ENCODE data around the gene AZIN2.
"Not testable (repeated sequence)": the region's sequence is repeated elsewhere in the genome, so short reads cannot be mapped to it uniquely, and the experiment has no call there.

AZIN2 gene

DNA sequence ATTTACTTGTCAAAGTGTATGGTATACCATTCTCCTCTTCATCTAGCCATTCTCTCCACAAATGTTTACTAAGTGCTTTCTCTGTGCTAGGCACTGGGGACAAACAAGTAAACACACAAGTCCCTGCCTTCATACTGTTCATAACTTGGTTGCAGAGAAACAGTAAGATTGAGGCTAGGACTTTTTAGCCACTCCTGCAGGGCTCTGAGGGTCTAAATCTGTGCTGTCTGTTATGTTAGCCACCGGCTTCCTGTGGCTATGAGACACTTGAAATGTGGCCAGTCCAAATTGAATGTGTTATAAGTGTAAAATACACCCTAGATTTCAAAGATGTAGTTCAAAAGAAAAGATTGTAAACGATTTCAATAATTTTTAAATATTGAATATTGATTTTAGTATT, 50.2 kb downstream of the AZIN2 start:
- DNase-seq: no peak

DNA sequence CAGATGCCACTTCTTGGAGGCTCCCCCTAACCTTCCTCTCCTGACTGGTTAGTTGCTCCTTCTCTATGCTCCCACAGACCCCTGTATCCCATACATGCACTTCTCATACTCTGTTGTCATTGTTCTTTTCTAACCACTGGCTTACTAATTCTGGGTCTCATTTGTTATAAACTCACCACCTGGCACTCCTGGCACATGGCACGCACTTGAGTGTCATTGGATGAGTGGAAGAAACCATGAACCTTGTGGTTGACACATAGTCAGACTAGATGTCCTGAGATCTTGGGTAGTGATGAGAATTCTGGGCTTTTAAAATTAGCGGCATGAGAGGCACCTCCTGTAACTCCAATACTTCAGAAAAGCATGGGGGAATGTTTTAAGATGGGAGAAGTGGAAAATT, 51.6 kb downstream of the AZIN2 start:
- no peak for DNase-seq

DNA sequence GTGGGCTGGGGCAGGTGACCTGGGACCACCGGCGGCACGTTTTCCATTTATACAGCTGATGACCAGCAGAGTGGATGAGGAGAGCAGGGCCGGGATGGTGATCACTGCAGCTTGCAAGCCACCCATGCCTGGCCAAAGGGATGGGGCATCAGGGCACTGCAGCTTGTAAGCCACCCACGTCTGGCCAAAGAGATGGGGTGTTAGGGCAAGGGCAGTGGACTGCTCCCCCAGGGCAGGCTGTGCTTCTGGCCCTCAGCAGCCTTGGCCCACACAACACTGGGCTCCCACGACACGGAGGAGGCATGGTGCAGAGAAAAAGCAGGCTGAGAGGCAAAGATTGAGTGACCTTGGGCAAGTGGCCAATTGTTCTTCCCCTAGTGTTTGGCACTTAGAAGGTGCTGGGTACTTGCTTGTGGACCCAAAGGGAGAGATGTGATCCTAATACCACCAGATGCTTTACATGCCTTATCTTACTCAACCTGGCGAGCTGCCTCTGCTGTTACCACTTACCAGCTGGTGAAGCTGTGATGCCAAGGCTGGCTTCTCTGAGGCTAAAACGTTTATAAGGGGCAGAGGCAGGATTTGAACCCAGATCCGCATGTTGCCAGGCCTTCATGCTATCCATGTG, 52.6 kb downstream of the AZIN2 start:
- DNase-seq: no peak

DNA sequence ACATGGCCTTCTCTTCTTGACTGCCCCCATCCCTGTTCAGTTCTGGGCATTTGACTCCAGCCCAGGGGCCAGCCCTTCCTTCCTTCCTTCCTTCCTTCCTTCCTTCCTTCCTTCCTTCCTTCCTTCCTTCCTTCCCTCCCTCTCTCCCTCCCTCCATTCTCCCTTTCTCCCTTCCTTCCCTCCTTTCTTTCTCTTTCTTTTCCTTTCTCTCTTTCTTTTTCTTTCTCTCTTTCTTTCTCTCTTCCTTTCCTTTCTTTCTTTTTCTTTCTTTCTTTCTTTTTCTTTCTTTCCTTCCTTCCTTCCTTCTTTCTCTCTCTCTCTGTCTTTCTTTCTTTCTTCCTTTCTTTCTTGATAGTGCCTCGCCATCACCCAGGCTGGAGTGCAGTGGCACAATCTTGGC, 55.1 kb downstream of the AZIN2 start:
- not testable (repeated sequence) for DNase-seq

DNA sequence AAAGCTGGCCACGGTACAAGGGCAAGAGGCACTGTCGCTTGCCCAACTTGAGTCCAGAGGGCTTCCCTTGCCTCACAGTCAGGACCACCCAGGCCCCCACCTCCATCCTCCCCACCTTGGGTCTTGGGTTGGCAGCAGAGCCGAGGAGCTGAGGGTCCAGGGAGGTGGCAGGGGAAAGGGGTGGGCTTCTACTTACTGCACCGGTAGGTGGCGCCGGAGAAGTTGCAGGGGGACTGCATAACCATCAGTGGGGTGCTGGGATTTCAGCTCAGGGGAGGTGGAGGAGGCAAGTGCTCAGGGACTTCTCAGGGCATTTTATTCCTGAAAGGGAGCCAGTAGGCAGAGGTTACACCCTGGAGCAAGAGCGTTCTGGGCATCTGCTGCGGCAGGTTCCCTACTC, 56.8 kb downstream of the AZIN2 start:
- DNase-seq: peak; percentile 40

DNA sequence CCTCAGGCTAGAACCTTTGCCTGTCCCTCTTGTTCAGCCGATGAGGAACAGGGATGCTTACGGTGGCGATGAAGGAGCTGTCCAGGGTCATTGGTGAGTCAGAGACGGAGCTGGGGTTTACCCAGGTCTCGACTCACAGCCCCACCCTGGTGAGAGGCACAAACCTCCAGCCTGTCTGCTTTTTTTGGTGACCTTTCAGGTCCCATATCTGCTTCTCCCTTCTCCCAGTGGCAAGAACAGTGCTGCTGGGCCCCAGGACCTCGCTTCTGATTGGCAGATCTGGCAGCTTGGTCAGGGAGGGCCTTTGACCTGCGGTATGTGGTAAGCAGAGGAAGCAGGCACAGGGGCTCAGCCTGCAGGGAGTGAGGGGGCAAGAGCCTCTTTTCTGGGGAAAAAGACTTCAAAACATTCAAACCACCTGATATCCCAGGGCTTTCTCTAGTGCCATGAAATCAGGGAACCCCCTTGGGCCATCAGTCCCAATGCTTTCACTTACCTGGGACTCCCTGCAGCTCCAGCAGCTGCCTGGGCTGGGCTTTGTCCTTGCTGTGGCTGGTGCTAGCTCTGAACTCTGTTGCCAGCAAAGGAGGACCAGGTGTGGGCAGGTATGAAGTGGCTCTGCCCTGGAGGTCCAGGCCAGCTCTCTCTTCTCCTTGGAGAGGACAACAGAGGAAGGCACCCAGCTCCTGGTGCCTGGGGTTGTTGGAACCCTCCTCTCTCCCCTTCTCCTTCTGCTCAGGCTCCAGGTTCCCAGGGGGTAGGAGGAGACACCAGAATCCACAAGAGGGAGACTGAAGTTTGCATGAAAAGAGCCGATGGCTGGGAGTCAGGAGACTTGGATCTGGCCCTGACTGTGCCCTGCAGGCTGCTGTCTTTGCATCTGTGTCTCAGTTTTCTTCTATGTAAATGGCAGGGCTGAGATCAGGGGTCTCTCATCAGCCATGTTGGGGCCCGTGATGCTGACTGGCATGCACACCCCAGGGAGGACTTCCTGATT, 59.5 kb downstream of the AZIN2 start:
- no peak for DNase-seq

DNA sequence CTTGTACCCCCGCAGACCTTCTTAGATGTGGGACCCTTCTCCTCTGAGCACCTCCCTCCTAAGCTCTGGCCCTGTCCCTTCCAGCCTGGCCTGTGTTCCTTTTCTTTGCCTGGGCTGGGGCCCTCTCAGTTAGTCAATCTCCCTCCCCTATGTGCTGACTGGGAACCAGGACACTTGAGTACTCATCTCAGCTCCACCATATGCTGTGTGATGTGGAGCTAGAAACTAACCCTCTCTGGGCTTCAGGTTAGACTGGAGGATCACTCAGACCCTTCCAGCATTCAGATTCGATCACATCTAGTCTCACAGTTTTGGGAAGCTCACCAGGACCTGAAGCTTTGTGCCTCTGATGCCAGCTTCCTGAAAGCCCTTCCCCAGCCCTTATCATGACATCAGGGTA, 60.3 kb downstream of the AZIN2 start:
- DNase-seq: no peak

DNA sequence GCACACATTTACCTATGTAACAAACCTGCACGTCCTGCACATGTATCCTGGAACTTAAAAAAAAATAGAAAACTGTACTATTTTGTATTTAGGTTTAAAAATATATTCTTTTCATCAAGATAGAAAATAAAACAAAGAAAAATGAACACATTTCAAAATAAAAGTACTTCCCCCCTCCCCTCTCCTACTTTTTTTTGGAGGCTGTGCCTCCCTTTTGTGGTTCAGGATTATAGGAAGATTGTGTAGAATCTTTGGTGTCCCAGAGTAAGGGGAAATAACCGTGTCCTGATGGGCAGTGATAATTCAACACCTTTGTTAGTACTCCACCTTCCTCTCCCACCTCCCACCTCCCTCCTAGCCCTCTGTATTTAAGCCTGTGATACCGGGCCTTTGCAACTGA, 60.8 kb downstream of the AZIN2 start:
- DNase-seq: no peak

DNA sequence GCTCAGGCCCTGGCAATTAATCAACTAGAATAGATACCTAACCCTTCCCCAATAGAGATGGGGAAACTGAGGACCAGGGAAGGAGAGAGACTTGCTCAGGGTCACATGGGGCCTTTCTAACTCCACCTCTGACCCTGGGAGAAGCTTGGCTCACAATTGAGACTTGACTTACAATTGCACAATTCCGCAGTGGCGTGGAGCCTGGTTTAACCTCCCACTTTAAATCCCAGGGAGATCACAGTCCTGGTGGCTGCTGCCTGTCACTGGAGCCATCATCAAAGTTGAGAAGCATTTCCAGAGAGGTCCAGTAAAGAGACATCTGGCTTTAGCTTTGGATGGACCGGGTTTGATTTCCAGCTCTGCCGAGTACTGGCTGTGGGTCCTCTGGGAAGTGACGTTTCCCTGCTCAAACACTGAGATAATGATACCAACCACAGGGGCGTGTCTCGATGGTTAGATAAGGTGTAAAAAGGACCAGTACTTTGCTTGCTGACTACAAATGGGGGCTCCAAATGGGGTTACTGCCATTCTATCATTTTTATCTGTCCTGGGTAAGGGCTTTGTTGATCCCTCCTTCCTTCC, 61.6 kb downstream of the AZIN2 start:
- DNase-seq: no peak

DNA sequence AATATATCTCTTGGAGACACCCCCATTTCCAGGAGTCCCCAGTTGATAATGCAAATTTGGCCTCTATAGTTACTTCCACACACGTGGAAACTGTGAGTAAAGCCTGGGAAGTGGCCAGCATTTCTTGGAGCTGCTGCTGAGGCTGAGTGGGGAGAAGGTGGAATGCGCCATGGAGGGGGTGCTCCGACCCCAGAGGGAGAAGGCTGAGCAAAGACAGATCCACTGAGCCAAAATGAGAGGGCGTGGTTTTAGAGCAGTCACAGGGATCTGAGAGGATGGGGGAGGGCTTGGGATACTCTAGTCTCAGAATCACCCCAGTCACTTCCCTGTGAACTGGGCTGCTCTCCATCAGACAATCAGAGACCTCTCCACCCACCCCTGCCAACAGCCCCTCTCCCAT, 62.2 kb downstream of the AZIN2 start:
- DNase-seq: no peak

DNA sequence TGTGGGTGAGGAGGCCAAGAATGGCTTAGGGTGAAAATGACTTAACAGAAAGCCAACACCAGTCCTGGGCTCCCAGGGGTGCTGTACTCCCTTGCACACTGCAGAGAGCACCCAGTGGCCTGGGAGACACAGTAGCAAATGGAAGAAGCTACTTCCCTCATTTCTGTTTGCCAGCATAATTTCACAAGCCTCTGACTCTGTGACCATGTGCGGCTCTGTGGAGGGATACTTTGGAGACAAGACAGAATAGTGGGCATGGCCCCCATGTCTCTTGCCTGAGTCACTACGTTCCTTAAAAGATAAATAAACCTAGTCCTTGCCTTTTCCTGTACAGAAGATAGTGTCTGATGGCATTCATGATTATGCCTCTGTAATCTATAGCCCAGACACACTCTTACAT, 62.7 kb downstream of the AZIN2 start:
- no peak for DNase-seq

DNA sequence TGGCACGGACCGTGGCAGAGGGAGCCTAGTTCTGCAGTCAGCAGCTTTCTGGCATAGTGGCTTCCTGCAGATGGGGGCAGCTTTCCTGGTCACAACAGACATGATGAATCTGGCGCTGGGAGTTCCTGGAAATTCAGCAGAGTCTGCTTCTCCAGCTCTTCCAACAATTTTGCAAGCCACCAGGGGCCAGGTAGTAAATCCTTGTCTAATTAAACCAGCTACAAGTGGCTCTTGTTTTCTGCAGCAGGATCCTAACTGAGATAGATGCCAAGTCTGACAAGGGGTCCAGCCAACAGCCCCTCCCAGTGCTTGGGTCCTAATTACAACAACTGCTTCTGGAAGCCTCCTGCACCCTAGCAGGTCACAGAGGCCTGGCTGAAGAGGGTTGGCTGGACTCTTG, 65.0 kb downstream of the AZIN2 start:
- DNase-seq: no peak

DNA sequence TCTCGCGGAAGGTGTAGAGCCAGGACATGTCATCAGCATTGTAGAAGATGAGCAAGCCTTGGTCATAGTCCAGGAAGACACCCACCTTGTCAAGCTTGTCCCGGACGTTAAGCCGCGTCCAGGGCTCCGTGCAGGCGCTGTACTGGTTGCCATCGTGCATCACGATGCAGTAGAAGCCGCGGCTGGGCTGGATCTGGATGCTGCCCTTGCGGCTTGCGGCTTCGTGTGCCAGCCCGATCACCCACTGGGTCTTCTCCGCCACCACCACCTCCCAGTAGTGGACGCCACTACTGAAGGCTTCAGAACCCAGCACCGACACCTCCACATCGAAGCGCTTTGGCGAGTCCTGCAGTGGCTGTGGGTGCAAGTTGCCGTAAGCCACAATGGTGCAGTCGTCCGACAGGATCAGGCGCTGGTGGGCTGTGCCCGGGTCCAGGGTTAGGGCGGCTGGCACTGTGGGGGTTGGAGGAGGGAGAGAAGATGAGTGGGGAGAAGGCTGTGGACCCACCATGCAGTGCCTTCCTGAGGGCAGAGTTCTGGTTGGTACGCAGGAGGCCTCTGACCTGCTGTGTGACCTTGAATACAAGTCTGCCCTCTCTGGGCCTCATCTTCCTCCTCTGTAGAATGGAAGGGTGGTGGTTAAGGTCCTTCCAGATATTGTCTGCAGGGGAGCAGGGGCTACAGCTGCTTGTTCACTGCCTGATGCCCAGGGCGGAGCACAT, 66.5 kb downstream of the AZIN2 start:
- no peak for DNase-seq

DNA sequence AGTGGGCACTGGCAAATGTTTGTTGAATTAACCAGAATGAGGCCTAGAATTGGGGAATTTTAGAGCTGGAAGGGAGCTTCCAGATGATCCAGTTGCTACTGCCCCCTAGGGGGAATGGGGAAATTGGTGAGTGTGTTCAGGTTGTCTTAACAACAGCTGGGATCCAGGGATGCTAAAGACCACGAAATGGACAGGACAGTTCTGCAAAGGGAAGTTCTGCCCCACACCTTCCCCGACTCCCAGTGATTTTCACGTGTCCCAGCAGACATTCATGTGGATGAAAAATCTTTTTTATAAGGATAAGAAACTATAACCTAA, 67.0 kb downstream of the AZIN2 start:
- DNase-seq: no peak

DNA sequence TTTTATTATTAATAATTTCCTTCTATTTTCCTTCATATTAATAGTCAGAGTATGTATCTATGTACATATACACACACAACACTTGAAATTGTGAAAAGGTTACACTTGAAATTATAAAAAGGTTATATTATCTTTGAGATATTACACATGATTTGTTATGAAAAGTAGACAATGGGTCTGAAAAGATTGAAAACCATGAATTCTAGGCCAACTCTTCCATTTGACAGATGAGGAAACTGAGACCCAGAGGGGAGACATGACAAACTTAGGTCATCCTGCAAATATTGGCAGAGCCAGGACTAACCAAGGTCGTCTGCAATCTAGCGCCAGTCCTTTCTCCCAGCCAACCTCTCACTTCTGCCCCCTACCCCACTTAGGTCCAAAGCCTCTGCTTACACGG, 67.7 kb downstream of the AZIN2 start:
- DNase-seq: no peak

DNA sequence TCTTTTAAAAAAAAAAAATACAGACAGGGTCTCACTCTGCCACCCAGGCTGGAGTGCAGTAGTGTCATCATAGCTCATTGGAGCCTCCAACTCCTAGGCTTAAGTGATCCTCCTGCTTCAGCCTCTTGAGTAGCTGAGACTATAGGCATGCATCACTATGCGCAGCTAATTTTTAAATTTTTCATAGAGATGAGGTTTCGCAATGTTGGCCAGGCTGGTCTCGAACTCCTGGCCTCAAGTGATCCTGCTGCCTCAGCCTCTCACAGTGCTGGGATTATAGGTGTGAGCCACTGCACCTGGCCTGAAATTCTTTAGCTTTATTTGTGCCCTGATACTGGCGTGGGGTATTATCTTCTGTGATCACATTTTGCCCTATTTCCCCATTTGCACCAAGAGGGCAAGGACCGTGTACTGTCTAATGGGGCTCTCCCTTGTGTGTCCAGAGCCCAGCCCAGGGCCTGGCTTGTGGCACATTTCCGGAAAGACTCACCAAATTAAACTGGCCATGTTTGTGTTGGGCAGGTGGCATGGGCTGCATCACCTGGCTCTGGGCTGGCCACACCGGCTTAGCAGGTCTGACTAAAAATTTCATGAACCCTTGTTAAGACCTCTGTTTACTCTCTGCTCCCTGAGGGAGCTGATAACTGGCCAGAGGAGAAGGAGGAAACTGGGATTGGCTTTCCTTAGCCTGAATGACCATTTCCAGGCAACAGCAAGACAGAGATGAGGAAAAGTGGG, 68.7 kb downstream of the AZIN2 start:
- DNase-seq: no peak

DNA sequence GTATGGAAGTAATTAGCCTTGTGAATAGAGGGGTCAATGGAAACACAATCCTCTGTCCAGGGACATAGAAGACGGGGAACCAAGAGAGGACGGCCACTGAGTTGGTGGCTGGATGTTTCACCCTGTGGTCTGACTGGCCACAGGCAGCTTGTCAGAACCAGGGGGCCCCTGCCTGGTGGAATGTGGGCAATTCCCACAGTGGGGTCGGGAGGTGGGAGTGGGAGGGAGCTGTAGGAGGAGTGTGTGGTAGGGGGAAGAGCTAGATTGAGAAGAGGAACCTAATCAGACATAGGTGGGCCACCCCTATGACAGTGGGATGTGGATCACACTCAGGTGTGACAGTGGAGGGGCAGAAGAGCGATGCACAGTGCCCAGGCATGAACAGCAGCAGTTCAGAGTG, 69.6 kb downstream of the AZIN2 start:
- no peak for DNase-seq

DNA sequence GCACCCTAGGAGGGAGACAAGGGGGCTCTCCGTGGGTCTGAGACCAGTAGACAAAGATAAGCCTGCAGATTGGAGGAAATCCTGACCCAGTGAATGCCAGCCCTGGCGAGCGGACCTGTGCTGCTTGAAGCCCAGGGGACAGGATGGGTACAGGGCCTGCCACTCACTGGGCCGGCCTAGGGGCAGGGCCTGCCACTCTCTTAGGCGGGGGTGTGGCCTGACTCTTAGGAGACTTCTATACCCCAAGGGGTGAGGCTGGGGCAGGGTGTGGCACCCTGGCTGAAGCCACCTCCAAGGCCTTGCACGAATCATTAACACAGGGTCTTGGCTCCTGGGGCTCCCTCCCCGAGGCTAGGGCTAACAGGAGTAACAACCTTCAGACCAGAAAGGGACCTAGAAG, 70.2 kb downstream of the AZIN2 start:
- no peak for DNase-seq

DNA sequence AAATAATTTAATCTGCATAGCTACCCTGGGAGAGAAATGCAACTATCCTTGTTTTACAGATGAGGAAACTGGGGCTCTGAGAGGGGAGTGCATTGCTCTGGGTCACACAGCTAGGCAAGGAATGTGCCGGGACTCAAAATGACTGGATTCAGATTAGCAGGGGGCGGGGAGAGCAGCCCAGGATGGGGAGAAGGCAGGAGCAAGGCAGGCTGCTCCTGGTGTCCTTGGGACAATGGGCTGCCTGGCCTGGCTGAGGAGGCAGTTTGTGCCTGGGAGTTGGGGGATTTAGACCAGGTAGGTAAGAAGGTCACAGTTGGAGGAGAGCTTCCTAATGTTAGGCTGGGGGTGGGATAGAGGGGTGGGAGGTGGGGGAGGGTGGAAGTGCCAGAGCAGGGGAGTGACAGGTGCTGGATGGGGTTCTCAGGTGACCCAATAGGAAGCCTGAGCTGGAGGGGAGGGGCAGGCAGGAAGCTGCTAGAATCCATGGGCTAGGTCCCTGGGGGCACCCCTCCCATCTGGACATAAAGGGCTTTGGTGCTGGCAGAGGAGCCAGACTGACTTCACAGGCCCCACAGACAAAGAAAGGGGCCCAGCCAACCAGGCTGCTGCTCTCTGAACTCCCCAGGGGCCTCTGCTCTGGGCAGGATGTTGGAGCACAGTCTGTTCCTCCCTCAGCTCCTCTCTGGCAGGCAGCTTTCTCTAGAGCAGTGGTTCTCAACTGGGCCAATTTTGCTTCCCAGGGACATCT, 71.9 kb downstream of the AZIN2 start:
- DNase-seq: no peak

DNA sequence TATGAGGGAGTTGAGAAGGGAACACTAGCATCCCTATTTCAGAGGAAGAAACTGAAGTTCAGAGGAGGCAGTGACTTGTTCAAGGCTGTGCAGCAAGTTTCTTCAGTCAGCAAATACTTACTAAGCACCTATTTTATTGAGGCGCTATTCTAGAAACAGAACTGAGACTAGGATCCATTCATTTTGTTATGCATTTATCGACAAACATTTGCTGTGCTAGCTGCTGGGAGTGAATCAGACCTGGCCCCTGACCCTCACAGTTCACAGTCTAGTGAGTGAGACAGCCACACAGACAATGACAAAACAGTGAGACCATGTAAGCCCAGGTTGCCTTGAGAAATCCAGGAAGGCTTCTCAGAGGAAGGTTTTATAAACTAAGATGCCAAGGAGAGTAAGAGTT, 72.7 kb downstream of the AZIN2 start:
- DNase-seq: no peak

DNA sequence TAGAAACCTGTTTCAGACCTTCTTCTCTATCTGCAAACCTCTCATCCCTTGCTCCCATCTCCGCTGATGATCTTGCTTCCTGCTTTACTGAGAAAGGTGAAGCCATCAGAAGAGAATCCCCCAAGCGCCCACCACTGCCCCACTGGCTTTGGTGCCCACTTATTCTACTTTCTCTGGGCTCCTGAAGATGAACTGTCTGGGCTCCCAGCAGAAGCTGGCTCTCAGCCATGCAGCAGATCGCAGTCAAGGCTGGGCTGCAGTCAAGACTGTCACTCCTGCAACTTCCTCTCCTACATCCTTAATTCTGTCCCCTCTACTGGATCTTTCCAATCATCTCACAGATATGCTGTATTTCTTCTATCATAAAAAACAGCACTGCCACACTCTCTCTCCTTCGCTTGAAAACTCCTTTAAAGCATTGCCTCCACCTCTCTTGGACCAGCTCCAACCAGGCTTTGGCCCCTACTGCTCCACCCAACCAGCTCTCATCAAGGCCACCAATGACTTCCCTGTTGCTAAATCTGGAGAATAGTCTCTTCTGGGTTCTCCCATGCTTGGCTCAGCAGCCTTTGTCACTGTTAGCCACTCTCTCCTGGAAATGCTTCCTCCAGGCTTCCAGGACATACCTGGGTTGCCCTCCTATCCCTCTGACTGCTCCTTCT, 75.1 kb downstream of the AZIN2 start:
- no peak for DNase-seq

DNA sequence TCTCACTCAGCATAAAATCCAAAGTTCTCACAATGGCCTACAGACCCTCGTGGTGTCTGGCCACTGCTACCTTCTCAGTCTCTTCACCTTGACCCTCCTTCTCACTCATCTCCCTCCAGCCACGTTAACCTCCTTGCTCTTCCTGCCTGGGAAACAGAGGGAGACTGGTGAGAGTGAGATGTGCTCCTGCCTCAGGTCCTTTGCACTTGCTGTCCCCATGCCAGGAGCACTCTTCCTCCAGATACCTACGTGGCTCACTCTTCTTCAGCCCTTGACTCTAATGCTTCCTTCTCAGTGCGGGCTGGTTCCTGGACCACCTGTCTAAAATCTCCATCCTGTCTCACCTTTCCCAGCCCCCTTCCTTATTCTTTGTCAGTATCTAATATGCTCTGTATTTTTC, 76.2 kb downstream of the AZIN2 start:
- DNase-seq: no peak

Measured in RPMI8226 (cell line).